GM12875 (cell line): ENCODE results near the gene ZNF768.
"Not testable (repeated sequence)": the region's sequence is repeated elsewhere in the genome, so short reads cannot be mapped to it uniquely, and the experiment has no call there.

Experiments
- H3K4me3 ChIP-seq: one replicate; pipeline ENCODE4 v1.5.1; 2011; ENCODE audit warnings: low read depth, low read length, control low read depth
- TF ChIP-seq, protein P1 (sequence below): IDR thresholded peaks from 2 replicates; pipeline ENCODE4 v1.5.1; 2011; ENCODE audit warnings: low read depth, mild to moderate bottlenecking, control low read depth, inconsistent platforms, low read length, moderate library complexity, borderline replicate concordance; ENCODE audit not compliant: insufficient read depth

ZNF768 gene

DNA sequence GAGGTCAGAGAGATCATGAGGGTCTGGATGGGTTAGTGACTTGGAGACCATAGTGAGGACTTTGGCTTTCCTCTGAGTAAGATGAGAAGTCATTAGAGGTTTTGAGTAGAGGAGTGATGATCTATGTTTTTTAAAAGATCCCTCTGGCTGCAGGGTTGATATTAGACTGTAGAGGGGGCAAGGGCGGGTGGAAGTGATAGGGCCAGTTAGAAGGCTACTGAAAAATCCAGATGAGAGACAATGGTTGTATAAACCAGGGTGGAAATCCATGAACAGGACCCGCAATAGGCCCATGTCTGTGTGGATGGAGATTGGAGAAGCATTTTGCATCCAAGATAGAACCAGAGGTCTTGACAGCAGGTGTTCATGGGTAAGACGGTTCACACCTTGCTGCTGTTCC is 44.0 kb downstream of the ZNF768 start:
- TF ChIP-seq, protein P1, sequence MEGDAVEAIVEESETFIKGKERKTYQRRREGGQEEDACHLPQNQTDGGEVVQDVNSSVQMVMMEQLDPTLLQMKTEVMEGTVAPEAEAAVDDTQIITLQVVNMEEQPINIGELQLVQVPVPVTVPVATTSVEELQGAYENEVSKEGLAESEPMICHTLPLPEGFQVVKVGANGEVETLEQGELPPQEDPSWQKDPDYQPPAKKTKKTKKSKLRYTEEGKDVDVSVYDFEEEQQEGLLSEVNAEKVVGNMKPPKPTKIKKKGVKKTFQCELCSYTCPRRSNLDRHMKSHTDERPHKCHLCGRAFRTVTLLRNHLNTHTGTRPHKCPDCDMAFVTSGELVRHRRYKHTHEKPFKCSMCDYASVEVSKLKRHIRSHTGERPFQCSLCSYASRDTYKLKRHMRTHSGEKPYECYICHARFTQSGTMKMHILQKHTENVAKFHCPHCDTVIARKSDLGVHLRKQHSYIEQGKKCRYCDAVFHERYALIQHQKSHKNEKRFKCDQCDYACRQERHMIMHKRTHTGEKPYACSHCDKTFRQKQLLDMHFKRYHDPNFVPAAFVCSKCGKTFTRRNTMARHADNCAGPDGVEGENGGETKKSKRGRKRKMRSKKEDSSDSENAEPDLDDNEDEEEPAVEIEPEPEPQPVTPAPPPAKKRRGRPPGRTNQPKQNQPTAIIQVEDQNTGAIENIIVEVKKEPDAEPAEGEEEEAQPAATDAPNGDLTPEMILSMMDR: peak; percentile 16; the same call in 1 of the 2 replicates
- no peak overlapping the region for H3K4me3 ChIP-seq

DNA sequence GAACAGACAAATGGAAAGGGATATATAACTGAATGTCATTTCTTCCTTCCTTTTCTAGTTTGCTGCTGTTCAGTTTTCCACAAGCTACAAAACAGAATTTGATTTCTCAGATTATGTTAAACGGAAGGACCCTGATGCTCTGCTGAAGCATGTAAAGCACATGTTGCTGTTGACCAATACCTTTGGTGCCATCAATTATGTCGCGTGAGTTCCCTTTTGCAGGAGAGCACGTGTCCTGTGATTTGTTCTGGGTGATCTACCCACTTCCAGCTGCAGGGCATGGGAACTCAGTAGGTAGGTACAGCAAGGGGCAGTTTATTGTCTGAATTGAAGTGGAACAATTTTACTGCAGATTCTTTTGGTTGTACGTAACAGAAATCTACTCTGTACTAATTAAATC is 45.0 kb downstream of the ZNF768 start:
- TF ChIP-seq, protein P1: no peak
- no peak overlapping the region for H3K4me3 ChIP-seq

DNA sequence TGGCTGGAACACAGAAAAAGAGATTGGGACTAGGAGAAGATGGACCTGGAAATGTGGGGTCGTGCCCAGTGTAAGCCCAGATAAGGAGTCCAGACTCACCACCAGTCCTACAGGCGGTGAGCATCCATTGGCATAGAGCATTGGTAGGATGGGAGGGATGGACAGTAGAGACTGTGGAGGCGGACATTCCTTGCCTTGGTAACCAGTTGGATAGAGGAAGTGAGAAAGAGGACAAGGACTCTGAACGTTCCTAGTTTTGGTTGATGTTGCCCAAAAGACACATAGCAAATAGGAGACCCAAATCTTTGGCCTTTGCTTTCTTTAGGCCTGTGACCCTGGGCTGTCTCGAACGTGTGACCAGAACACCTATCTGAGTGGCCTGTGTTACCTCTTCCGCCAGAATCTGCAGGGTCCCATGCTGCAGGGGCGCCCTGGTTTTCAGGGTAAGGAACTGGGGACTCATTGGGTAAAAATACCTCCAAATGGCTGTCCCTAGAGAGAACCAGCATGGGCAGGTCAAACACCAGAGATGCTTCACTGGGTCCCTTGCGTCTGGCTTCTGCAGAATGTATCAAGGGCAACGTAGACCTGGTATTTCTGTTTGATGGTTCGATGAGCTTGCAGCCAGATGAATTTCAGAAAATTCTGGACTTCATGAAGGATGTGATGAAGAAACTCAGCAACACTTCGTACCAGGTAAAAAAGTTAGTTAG is 47.4 kb downstream of the ZNF768 start:
- TF ChIP-seq, protein P1: no peak
- no peak overlapping the region for H3K4me3 ChIP-seq

DNA sequence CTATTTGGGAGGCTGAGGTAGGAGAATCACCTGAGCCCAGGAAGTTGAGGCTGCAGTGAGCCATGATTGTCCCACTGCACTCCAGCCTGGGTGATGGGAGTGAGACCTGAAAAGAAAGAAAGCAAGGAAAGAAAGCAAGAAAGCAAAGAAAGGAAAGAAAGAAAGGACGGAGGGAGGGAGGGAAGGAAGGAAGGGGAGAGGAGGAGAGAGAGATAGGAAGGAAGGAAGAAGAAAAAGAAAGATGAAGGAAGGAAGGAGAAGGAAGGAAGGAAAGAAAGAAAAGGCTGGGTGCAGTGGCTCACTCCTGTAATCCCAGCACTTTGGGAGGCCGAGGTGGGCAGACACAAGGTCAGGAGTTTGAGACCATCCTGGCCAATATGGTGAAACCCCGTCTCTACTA is 48.6 kb downstream of the ZNF768 start:
- H3K4me3 ChIP-seq: not testable (repeated sequence)

DNA sequence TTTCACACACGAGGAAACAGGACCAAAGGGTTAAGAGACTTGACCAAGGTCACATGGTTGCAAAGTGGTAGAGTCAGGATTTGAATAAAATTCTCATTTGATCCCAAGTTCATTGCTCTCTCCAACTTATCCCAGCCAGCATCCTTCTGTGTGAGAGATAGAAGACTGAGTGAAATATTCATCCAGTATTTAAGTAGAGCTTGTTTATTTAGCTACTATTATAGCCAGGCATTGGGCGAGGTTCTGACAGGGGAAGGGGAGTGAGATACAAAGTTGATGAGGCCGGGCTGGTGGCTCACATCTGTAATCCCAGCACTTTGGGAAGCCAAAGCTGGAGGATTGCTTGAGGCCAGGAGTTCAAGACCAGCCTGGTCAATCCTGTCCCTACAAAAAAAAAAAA is 49.4 kb downstream of the ZNF768 start:
- TF ChIP-seq, protein P1: no peak
- H3K4me3 ChIP-seq: no peak overlapping the region

DNA sequence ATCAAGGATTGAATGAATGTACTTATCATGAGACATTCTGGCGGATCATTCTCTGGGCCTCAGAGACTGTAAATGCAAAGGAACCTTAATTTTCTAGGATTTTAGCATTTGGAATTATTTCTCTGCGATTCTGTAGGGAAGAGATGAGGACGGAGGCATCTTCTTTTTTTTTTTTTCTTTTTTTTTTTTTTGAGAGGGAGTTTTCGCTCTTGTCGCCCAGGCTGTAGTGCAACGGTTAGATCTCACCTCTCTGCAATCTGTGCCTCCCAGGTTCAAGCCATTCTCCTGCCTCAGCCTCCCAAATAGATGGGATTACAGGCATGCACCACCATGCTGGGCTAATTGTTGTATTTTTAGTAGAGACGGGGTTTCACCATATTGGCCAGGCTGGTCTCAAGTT is 51.7 kb downstream of the ZNF768 start:
- H3K4me3 ChIP-seq: no peak overlapping the region
- TF ChIP-seq, protein P1: no peak

DNA sequence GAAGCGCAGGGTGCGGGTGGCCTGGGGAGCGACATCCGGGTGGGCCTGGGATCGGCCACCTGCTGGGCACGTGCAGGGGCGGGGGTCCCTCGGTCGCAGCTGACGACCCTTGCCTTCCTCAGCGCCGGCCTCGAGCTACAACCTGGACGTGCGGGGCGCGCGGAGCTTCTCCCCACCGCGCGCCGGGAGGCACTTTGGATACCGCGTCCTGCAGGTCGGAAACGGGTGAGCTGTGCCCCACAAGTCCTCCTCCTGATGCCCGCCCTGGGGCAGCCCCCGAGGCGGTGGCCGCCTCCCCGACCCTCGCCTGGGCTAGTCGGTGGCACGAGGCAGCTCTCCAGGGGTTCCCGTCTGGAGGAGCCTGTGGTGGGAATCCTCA is 52.3 kb downstream of the ZNF768 start:
- no peak overlapping the region for H3K4me3 ChIP-seq
- TF ChIP-seq, protein P1: no peak
